22Rv1 (cell line): Measurements from ENCODE around the gene NFKBIB.

Experiments used
- H3K27ac ChIP-seq: fragments of 450-650 bp; 2 replicates; pipeline ENCODE4 v1.5.1; 2017
- ZFX ChIP-seq: fragments of 450-650 bp; IDR thresholded peaks from 2 replicates; pipeline ENCODE4 v1.6.1; 2017; ENCODE audit warnings: antibody characterized with exemption, borderline replicate concordance
- TF ChIP-seq, protein P1 (sequence below): fragments of 450-650 bp; IDR thresholded peaks from 2 replicates; pipeline ENCODE4 v1.5.1; 2017; ENCODE audit warnings: mild to moderate bottlenecking

NFKBIB gene

DNA sequence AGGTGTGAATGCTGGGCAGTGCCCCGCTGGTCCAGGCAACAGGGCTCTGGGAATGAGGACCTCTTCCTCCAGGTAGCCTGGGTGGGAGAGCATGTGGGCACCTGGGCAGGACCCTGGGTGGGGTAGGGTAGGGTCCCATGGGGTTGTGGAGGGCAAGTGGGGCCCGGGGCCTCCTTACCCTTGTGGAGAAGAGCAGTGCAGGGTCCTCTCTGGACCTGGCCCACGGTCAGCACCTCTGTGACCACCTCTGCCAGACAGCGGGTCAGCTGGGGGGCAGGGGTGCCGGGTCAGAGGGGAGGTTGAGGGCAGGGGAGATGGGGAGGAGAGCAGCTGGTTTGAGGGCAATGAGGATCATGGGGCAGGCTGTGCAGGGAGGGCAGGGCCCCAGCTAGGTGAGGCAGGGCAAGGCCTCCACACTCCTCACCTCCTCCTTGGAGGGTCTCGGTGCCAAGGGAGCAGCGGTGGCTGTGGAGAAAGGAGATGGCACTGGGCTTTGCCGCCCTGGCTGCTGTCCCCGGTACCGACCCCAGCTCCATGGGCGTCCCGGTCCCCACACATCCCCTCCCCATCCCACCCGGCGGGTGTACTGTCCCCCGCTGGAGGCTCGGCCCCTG, 11.7 kb downstream of the NFKBIB start:
- TF ChIP-seq ZFX: no peak
- TF ChIP-seq, protein P1, sequence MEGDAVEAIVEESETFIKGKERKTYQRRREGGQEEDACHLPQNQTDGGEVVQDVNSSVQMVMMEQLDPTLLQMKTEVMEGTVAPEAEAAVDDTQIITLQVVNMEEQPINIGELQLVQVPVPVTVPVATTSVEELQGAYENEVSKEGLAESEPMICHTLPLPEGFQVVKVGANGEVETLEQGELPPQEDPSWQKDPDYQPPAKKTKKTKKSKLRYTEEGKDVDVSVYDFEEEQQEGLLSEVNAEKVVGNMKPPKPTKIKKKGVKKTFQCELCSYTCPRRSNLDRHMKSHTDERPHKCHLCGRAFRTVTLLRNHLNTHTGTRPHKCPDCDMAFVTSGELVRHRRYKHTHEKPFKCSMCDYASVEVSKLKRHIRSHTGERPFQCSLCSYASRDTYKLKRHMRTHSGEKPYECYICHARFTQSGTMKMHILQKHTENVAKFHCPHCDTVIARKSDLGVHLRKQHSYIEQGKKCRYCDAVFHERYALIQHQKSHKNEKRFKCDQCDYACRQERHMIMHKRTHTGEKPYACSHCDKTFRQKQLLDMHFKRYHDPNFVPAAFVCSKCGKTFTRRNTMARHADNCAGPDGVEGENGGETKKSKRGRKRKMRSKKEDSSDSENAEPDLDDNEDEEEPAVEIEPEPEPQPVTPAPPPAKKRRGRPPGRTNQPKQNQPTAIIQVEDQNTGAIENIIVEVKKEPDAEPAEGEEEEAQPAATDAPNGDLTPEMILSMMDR: no peak
- H3K27ac ChIP-seq: no peak overlapping the region

DNA sequence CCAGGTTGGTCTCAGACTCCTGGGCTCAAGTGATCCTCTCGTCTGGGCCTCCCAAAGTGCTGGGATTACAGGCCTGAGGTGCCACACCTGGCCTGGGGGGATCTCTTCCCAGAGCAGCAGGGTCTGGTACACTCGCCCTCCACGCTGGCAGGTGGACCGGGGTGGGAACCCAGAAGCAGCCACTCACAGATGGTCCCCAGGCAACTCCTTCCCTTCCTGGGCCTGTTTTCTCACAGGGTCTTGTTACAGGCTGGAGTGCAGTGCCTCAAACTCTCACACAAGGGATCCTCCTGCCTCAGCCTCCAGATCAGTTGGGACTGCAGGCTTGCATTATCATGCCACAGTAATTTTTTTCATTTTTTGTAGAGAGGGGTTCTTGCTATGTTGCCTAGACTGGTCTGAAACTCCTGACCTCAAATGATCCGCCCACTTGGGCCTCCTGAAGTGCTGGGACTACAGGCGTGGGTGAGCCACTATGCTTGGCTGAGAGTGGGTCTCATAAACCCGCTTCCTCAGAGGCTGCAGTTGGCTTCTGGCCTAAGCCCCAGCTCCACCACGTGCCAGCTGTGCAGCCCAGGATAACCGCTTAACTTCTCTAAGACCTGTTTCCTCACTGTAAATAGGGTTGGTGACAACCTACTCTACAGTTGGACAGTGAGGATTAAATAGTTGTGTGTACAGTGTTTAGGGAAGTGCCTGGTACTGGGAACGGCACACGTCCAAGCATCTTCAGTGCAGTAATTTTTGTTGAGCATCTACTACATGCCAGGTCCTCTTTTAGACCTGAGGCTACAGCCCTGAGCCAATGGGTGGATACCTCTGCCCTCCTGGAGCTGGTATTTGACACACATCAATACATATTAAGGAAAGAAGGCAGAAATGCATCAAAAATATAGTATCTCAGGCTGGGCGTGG, 13.1 kb downstream of the NFKBIB start:
- no peak overlapping the region for H3K27ac ChIP-seq
- TF ChIP-seq, protein P1: no peak
- TF ChIP-seq ZFX: no peak

DNA sequence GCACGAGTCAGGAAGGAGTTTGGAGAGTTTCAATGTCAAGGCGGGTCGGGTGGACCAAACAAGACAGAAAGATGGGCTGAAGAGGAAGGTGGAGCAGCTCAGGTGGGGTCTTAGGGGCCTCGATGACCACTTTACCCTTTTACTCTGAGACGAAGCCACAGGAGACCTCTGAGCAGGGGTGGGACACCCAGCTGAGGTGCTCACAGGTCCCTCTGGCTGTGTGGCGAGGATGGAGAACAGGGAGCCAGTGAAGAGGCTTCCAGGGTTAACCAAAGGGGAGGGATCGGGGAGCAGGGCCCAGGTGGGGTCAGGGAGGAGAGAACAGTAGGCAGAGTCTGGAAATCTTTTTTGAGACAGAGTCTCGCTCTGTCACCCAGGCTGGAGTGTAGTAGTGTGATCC, 14.2 kb downstream of the NFKBIB start:
- no peak overlapping the region for H3K27ac ChIP-seq
- TF ChIP-seq, protein P1: no peak
- TF ChIP-seq ZFX: no peak

DNA sequence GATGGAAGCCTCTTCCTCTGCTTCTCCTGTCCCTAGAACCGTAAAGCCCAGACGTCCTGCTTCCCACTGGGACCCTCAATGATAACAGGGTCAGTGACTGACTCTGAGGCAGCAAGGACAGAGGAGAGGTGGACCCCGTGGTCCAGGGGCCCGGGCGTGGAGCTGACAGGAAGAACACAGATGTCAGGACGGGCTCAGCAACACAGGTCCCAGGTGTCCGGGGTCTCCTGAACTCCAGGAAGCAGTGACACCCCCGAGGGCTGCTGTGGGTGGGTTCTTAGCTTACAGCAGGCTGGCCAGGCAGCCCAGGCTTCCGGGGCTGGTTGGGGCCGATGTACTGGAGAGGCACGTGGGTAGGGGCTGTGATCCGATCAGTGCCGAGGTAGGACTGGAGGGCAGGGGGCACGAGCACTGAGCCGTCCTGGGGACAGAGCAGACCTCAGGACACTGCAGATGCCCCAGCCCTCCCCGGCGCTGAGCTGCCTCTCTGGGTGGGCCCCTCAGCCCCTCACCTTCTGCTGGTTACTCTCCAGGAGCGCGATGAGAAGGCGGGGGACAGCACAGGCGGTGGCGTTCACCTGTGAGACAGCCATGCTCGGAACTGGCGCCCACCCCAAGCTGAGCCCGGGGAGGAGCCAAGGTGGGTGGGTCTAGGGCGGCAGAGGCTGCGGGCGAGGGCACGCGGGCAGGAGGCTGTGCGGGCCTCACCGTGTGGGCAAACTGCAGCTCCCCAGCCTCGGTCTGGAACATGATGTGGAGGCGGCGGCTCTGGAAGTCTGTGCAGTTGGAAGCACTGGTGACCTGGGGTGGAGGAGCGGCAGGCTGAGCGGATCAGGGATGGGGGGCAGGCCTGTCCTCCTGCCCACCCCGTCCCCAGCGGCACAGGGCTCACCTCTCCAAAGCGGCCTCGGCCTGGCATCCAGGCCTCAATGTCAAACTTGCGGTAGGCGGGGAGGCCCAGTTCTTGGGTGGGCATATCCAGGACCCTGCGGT, 15.9 kb downstream of the NFKBIB start:
- no peak overlapping the region for H3K27ac ChIP-seq

DNA sequence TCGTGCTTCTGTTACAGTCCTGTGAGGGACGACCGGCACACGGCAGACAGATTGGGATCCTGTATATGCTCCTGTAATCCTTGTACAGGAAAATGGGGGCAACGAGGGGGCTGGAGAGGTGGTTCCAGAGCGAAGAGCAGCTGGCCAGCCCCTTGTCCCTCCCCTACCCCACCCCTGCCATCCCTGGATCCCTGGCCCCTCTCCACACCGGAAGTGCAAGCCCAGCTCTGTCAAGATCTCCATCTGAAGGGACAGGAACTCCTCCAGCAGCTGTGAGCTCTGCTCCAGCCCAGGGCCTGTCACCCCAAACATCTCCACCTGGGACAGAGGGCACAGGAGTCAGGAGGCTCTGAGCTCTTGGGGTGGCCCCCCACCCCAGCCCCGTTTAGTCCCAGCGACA, 17.7 kb downstream of the NFKBIB start:
- no peak overlapping the region for H3K27ac ChIP-seq
- TF ChIP-seq, protein P1: no peak
- TF ChIP-seq ZFX: no peak

More for the DNA sequence above, 15.9 kb downstream of the NFKBIB start:
- TF ChIP-seq, protein P1: no peak
- no peak for TF ChIP-seq ZFX

DNA sequence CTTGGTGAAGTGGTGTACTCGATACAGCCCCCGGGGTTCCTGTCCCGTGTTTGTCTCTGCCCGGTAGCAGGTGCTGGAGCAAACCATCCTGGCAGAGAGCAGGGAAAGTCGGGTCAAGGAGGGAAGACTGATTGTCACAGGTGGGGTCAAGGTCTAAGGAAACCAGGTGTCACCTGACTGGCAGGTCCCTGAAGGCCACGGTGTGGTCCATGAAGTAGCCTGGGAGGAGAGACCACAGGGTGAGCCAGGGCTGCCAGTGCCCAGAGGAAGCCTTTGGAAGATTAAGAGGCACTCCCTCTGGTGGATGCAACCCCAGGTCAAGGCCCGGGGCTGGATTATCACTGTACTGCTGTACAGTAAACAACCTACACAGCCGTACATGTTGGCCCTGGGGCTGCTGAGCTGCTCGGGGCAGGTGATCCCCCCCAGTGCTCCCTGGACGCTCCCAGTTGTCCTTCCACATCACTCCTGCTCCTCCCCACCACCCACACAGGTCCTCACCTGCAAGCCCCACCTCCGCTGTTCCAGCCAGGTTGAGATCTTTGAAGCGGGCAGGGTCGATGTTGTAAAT, 18.2 kb downstream of the NFKBIB start:
- no peak overlapping the region for H3K27ac ChIP-seq
- TF ChIP-seq ZFX: no peak
- TF ChIP-seq, protein P1: no peak
